Activated CD4-positive, alpha-beta memory T cell treated with anti-CD3 and anti-CD28 coated beads, Interleukin-2, amount 10 ng/mL, durations not matched to agents 7 days and 5 days (primary cell): ENCODE data around the gene RNF181. TPM values are rescaled to one million over a fixed set of nuclear protein-coding genes. Genes with fewer than 3 reads are reported as not detected.

Source experiments
- CTCF ChIA-PET: fragments of 350-600 bp; sonication (Branson Sonifier 250); formaldehyde crosslinking; loops from one replicate; lab custom pipeline; 2021; ENCODE audit warnings: antibody characterized with exemption, inconsistent platforms; lab: Charles Lee
- POLR2A ChIA-PET: fragments of 350-600 bp; sonication (Branson Sonifier 250); formaldehyde crosslinking; loops from one replicate; lab custom pipeline; 2021; ENCODE audit warnings: antibody characterized with exemption; lab: Charles Lee
- DNase-seq: peaks from one replicate; pipeline ENCODE4 v3.0.0-alpha.2; 2020
- H3K27ac Mint-ChIP-seq: one replicate; pipeline ENCODE4 v1.8.0; 2021; ENCODE audit warnings: mild to moderate bottlenecking, mixed read lengths
- H3K27me3 Mint-ChIP-seq: one replicate; pipeline ENCODE4 v1.8.0; 2021; ENCODE audit warnings: mixed read lengths
- H3K36me3 Mint-ChIP-seq: one replicate; pipeline ENCODE4 v1.8.0; 2021; ENCODE audit warnings: low read depth, mixed read lengths
- H3K4me1 Mint-ChIP-seq: one replicate; pipeline ENCODE4 v1.8.0; 2021; ENCODE audit warnings: mixed read lengths
- H3K4me3 Mint-ChIP-seq: one replicate; pipeline ENCODE4 v1.8.0; 2021; ENCODE audit warnings: mild to moderate bottlenecking, mixed read lengths
- H3K9me3 Mint-ChIP-seq: one replicate; pipeline ENCODE4 v1.8.0; 2021; ENCODE audit warnings: mixed read lengths
- total RNA-seq, 2 experiments: library from RNA; stranded (reverse); gene quantifications; one replicate each; pipeline ENCODE4 v1.2.3, GENCODE V29; 2021

The RNF181 gene
- total RNA-seq, 2 experiments from 2014 or later = 117 to 121 TPM

DNA sequence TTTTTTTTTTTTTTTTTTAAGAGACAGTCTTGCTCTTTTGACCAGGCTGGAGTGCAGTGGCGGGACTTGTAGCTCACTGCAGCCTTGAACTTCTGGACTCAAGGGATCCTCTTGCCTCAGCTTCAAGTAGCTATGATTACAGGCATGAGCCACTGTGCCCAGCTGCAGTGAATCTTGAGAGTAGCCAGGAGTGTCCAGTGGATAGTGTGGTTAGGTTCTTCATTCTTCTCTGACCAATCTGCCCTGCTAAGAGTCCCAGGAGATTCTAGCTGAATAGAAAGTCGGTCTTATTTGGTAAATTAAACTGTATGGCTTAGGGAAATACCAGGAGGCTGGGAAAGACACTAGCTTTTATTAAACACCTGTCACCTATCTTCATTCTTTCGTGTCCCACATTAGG lies 35.8 kb downstream of the RNF181 start:
- Mint-ChIP-seq H3K4me3 (no peak overlapping the region), H3K9me3 (no peaks in the 10 kb centered on the region), H3K27ac (no peak overlapping the region), H3K27me3 (no peaks in the 10 kb centered on the region), H3K36me3 (peaks cover 70% of the 10 kb centered on the region), H3K4me1 (peaks cover 18% of the 10 kb centered on the region)
- DNase-seq = no peak
- POLR2A ChIA-PET = interaction anchor here (1.2 kb wide), 1 partner anchor 15 kb away, joined by 3 read pairs; the partner anchor contains the start of gene USP39
- CTCF ChIA-PET = interaction anchor here (0.7 to 2.0 kb wide), 3 partner anchors 12 to 330 kb away, joined by 4 to 5 read pairs (median 4); no protein-coding TSS in a partner anchor

DNA sequence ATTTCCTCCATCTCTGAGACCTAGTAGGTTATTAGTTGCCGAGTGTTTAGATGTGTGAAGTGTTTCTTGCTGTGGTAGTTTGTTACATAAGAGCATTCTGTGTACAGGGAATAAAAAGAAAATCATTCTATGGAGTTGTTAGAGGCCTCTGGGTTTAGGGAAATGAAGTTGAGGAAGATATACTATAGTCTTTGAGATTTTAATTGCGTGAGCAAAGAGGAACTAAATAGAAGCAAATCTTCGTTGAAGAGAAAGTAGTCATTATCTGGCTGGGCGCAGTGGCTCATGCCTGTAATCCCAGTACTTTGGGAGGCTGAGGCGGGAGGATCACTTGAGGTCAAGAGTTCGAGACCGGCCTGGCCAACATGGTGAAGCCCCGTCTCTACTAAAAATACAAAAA lies 39.5 kb downstream of the RNF181 start:
- CTCF ChIA-PET = interaction anchor here (0.9 to 6.5 kb wide), 6 partner anchors 13 to 215 kb away, joined by 3 to 83 read pairs (median 40); partner anchors contain the start of gene SH2D6
- no peak for DNase-seq
- POLR2A ChIA-PET = interaction anchor here (1.8 kb wide), 1 partner anchor 23 kb away, joined by 4 read pairs; the partner anchor contains the start of gene C2orf68
- Mint-ChIP-seq H3K4me3 (no peak overlapping the region), H3K4me1 (peaks cover 12% of the 10 kb centered on the region), H3K36me3 (peaks cover 77% of the 10 kb centered on the region), H3K9me3 (no peaks in the 10 kb centered on the region), H3K27ac (peak overlapping the region; percentile 50), H3K27me3 (no peaks in the 10 kb centered on the region)

DNA sequence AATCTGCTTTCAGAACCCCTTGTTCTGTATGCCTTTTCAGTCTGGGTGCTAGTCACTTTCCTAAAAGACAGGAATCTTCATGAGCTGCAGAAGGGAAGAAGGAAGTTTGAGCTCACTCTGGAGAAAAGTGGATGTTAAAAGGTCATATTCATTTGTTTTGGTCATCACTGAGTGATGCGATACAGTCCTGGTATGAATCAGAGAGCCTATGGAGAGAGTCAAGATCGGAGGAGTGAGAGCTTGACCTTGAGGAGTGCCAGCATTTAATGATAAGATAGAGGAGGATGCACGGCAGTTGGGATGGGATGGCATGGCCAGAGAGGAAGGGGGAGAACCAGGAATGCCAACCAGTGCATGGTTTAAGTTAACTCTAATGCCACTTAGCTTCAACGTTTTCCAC lies 40.1 kb downstream of the RNF181 start:
- no peaks in the 10 kb centered on the region for H3K27me3 Mint-ChIP-seq
- H3K4me1 Mint-ChIP-seq = peaks cover 10% of the 10 kb centered on the region
- DNase-seq = no peak
- H3K36me3 Mint-ChIP-seq = peaks cover 76% of the 10 kb centered on the region
- H3K4me3 Mint-ChIP-seq = no peak overlapping the region
- POLR2A ChIA-PET = interaction anchor here (1.8 to 2.0 kb wide), 2 partner anchors 24 to 470 kb away, joined by 4 to 5 read pairs; partner anchors contain the start of genes C2orf68, POLR1A and PTCD3
- CTCF ChIA-PET = interaction anchor here (0.8 to 6.5 kb wide), 7 partner anchors 14 to 216 kb away, joined by 3 to 83 read pairs (median 36); partner anchors contain the start of gene SH2D6
- no peaks in the 10 kb centered on the region for H3K9me3 Mint-ChIP-seq
- peak overlapping the region; percentile 9 for H3K27ac Mint-ChIP-seq

DNA sequence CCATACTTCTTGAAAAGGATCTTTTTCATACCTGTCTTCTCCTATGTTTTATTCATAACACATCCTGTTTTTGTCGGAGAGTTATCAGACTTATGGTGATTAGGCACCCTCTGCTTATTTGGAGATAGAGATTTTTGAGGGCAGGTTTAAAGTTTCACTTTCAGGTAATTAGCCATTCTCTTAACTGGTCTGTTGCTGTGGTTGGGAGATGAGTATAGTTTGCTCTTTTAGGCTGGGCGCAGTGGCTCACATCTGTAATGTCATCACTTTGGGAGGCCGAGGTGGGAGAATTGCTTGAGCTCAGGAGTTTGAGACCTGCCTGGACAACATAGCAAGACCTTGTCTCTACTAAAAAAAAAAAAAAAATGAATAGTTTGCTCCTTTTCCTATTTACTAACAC lies 47.2 kb downstream of the RNF181 start:
- Mint-ChIP-seq H3K27me3 (no peaks in the 10 kb centered on the region), H3K4me1 (peaks cover 28% of the 10 kb centered on the region), H3K9me3 (no peaks in the 10 kb centered on the region), H3K36me3 (peaks cover 72% of the 10 kb centered on the region), H3K27ac (peak overlapping the region; percentile 88), H3K4me3 (no peak overlapping the region)
- peak; percentile 41 for DNase-seq
- ChIA-PET CTCF (interaction anchor here (0.9 to 1.3 kb wide), 3 partner anchors 38 to 437 kb away, joined by 3 to 4 read pairs (median 3); no protein-coding TSS in a partner anchor), POLR2A (no interaction called here)

DNA sequence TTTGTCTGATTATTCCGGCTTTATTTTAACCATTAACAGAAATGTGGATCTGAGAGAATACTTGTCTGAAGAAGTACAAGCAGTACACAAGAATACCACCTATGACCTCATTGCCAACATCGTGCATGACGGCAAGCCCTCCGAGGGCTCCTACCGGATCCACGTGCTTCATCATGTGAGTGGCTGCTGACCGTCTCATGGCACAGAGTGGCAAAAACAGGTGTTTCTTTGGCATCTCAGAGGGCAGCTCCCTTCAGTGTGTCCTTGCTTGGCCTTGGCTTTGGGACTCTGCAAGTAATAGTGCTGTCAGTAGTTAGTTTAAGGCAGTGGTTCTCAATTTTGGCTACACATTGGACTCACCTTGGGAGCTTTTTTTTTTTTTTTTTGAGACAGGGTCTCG lies 49.4 kb downstream of the RNF181 start:
- H3K4me1 Mint-ChIP-seq = peaks cover 32% of the 10 kb centered on the region
- peaks cover 79% of the 10 kb centered on the region for H3K36me3 Mint-ChIP-seq
- POLR2A ChIA-PET = interaction anchor here (0.6 kb wide), 1 partner anchor 53 kb away, joined by 3 read pairs; no protein-coding TSS in a partner anchor
- no peak overlapping the region for H3K27ac Mint-ChIP-seq
- no peak overlapping the region for H3K4me3 Mint-ChIP-seq
- no peak for DNase-seq
- no peaks in the 10 kb centered on the region for H3K9me3 Mint-ChIP-seq
- CTCF ChIA-PET = no interaction called here
- no peaks in the 10 kb centered on the region for H3K27me3 Mint-ChIP-seq

DNA sequence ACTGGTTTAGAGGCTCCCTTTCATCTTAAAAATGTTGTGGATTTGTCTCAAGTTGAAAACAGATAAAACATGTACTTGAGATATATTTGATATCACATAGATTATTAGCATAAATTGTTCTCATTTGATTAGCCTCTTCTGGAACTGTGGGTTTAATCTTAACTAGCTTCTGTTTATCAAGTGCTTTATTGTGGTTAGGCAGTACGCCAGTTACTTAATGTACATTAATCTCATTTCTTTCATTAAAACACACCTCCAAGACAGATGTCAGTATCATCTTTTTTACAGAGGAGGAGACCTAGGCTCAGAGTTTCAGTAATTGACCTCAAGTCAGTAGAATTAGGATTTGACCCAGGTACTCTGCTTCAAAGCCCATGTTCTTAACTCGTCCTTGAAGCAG lies 50.6 kb downstream of the RNF181 start:
- Mint-ChIP-seq H3K9me3 (no peaks in the 10 kb centered on the region), H3K36me3 (peaks cover 72% of the 10 kb centered on the region), H3K27ac (peak overlapping the region; percentile 35), H3K4me3 (no peak overlapping the region), H3K4me1 (peaks cover 28% of the 10 kb centered on the region), H3K27me3 (no peaks in the 10 kb centered on the region)
- DNase-seq = no peak
- CTCF ChIA-PET = interaction anchor here (1.3 to 8.0 kb wide), 3 partner anchors 11 to 62 kb away, joined by 3 to 83 read pairs (median 5); no protein-coding TSS in a partner anchor
- POLR2A ChIA-PET = no interaction called here

Other genes with a start within 250 kb of the RNF181 start
- 10 to 100 TPM; 30.1 to 31.1 TPM for gene RETSAT, start 241.2 kb upstream of the RNF181 start, total RNA-seq
- gene ELMOD3, start 241.0 kb upstream of the RNF181 start, total RNA-seq = 10 to 100 TPM; 19.2 to 19.4 TPM
- gene CAPG, start 185.4 kb upstream of the RNF181 start, total RNA-seq = 100 to 1,000 TPM; 167 to 177 TPM
- 1 to 10 TPM in 1 of 2 experiments, under 1 TPM in 1; 0.43 to 1.5 TPM for gene SH2D6, start 177.0 kb upstream of the RNF181 start, total RNA-seq
- 100 to 1,000 TPM; 196 to 199 TPM for gene MAT2A, start 56.6 kb upstream of the RNF181 start, total RNA-seq
- 10 to 100 TPM; 22.5 to 22.8 TPM for gene GGCX, start 34.3 kb upstream of the RNF181 start, total RNA-seq
- 100 to 1,000 TPM; 132 to 133 TPM for gene VAMP8, start 18.2 kb upstream of the RNF181 start, total RNA-seq
- gene VAMP5, start 11.3 kb upstream of the RNF181 start, total RNA-seq = 10 to 100 TPM; 89.6 to 91.8 TPM
- gene TMEM150A, start 7.0 kb downstream of the RNF181 start, total RNA-seq = 1 to 10 TPM; 1.3 to 2.0 TPM
- 10 to 100 TPM; 48.8 to 50.9 TPM for gene C2orf68, start 16.3 kb downstream of the RNF181 start, total RNA-seq
- gene USP39, start 20.4 kb downstream of the RNF181 start, total RNA-seq = 10 to 100 TPM; 69.1 to 71.2 TPM
- gene SFTPB, start 72.5 kb downstream of the RNF181 start, total RNA-seq = not detected
- gene GNLY, start 98.6 kb downstream of the RNF181 start, total RNA-seq = 100 to 1,000 TPM; 569 to 599 TPM
- gene ATOH8, start 158.2 kb downstream of the RNF181 start, total RNA-seq = under 1 TPM; 0.55 to 0.78 TPM